ENCODE results near the gene CNN1.

DNA sequence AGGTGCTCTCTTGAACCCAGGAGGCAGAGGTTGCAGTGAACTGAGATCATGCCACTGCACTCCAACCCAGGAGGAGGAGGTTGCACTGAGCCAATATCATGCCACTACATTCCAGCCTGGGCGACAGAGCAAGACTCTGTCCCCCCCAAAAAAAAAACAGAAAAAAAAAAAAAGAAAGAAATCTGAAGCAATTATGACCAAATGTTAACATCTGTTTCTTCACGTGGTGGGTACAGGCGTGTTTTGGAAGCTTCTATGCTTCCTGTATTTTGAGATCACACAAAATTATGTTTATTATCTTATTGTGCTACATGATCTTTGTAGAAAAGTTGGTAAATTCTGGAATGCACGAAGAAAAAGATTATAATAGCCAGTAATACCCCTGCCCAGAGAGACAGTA lies 41.5 kb downstream of the CNN1 start:
- TF ChIP-seq GATA2 (IDR thresholded peaks at IDR 0.05; ENCODE audit: low read depth, low read length) (no peak), GATA3 (IDR thresholded peaks at IDR 0.05; ENCODE audit: low read depth, low read length) (no peak)

Measured in SH-SY5Y (cell line).